A549 (cell line): ENCODE results near the gene HDC. TPM values are rescaled to one million over a fixed set of nuclear protein-coding genes. Genes with fewer than 3 reads are reported as not detected.
A peak's percentile ranks its signal among the peaks of the same experiment; 100 is the strongest.

Experiments
- ATAC-seq, 2 experiments: fragments of 200-7000 bp in 1 of 2; fragments of >200 bp in 1 of 2; cut with Nextera tagmentation in 1 of 2; cut with Tn5 transposase in 1 of 2; 3 replicates each; pipeline versions ENCODE4 v1.8.0 to v1.9.1; 2018 to 2020; ENCODE audit warnings: mild to moderate bottlenecking in 1 of 2, moderate library complexity in 1 of 2
- CTCF ChIA-PET: fragments of 300-600 bp; sonication (Branson Sonifier 250); formaldehyde crosslinking; extraction: SDS; loops from one replicate; lab custom pipeline; 2021; ENCODE audit warnings: antibody characterized with exemption, inconsistent platforms; lab: Yijun Ruan, JAX
- POLR2A ChIA-PET: fragments of 350-600 bp; formaldehyde crosslinking; extraction: SDS; loops from one replicate; lab custom pipeline; 2021; ENCODE audit warnings: antibody characterized with exemption, inconsistent platforms; lab: Yijun Ruan, JAX
- DNase-seq, 2 experiments: peaks; one replicate each; pipeline versions ENCODE4 v3.0.0 to v3.0.0-alpha.2; 2011 to 2016; ENCODE audit warnings: low read depth in 1 of 2, low spot score in 1 of 2
- FAIRE-seq: peaks from 2 replicates; lab custom pipeline; 2011; peaks lifted over from hg19 to GRCh38; lab: Jason Lieb, UNC
- H3K27ac ChIP-seq, 2 experiments: fragments of >200 bp; sonication (Bioruptor Twin); formaldehyde crosslinking; 3 replicates each; pipeline ENCODE4 v1.5.1; 2016 to 2017
- H3K4me1 ChIP-seq: fragments of >200 bp; sonication (Bioruptor Twin); formaldehyde crosslinking; 3 replicates; pipeline ENCODE4 v1.6.1; 2016
- H3K4me2 ChIP-seq: fragments of >200 bp; sonication (Bioruptor Twin); formaldehyde crosslinking; 3 replicates; pipeline ENCODE4 v1.6.1; 2016
- H3K4me3 ChIP-seq: fragments of >200 bp; sonication (Bioruptor Twin); formaldehyde crosslinking; 3 replicates; pipeline ENCODE4 v1.5.1; 2016
- H3K9me3 ChIP-seq: fragments of >200 bp; sonication (Bioruptor Twin); formaldehyde crosslinking; 3 replicates; pipeline ENCODE4 v1.6.1; 2016
- ATOH8 ChIP-seq: fragments of 250-450 bp; sonication (Bioruptor Pico); IDR thresholded peaks from 2 replicates; pipeline ENCODE4 v1.5.0; 2020; ENCODE audit warnings: low read depth, mild to moderate bottlenecking, moderate library complexity
- BCL3 ChIP-seq: fragments of >200 bp; sonication (Bioruptor Twin); formaldehyde crosslinking; IDR thresholded peaks from 3 replicates; pipeline ENCODE4 v1.6.1; 2016
- CBX8 ChIP-seq: fragments of 200-600 bp; sonication (generic); IDR thresholded peaks from 2 replicates; pipeline ENCODE4 v1.6.1; 2016
- CEBPB ChIP-seq, 2 experiments: fragments of >200 bp in 1 of 2; sonication (Bioruptor Twin) in 1 of 2; formaldehyde crosslinking in 1 of 2; IDR thresholded peaks; 2 replicates each; pipeline ENCODE4 v1.6.1; 2012 to 2016
- CHD4 ChIP-seq: fragments of 200-600 bp; sonication (generic); IDR thresholded peaks from 2 replicates; pipeline ENCODE4 v1.6.1; 2016; ENCODE audit warnings: antibody characterized with exemption, mild to moderate bottlenecking, borderline replicate concordance
- EP300 ChIP-seq, 2 experiments: fragments of >200 bp; sonication (Bioruptor Twin); formaldehyde crosslinking; IDR thresholded peaks; 2 replicates in 1 of 2; 3 replicates in 1 of 2; pipeline ENCODE4 v1.6.1; 2016 to 2017
- FOSL2 ChIP-seq, 2 experiments: fragments of 450-650 bp in 1 of 2; fragments of >200 bp in 1 of 2; sonication (Bioruptor Twin) in 1 of 2; formaldehyde crosslinking; IDR thresholded peaks; 2 replicates each; pipeline versions ENCODE4 v1.5.0 to v1.6.1; 2016 to 2020; ENCODE audit warnings: mild to moderate bottlenecking in 1 of 2, moderate library complexity in 1 of 2
- GATA3 ChIP-seq: IDR thresholded peaks from 2 replicates; pipeline ENCODE4 v1.6.1; 2012; ENCODE audit warnings: borderline replicate concordance
- MAFK ChIP-seq: fragments of 450-650 bp; IDR thresholded peaks from 2 replicates; pipeline ENCODE4 v1.6.1; 2014; ENCODE audit not compliant: partially characterized antibody
- MAX ChIP-seq: IDR thresholded peaks from 2 replicates; pipeline ENCODE4 v1.6.1; 2012
- NPAS2 ChIP-seq: fragments of 250-450 bp; sonication (Bioruptor Pico); IDR thresholded peaks from 2 replicates; pipeline ENCODE4 v1.8.0; 2022; ENCODE audit warnings: mild to moderate bottlenecking, moderate library complexity, borderline replicate concordance
- NR3C1 ChIP-seq: fragments of >200 bp; sonication (Bioruptor Twin); formaldehyde crosslinking; IDR thresholded peaks from 3 replicates; pipeline ENCODE4 v1.6.1; 2017
- POLR2A ChIP-seq: IDR thresholded peaks from 2 replicates; pipeline ENCODE4 v1.6.1; 2012; ENCODE audit warnings: mild to moderate bottlenecking, low read length
- RFX5 ChIP-seq: fragments of 450-650 bp; IDR thresholded peaks from 2 replicates; pipeline ENCODE4 v1.7.1; 2014; ENCODE audit warnings: antibody characterized with exemption, mild to moderate bottlenecking, moderate library complexity
- SMC3 ChIP-seq: fragments of >200 bp; sonication (Bioruptor Twin); formaldehyde crosslinking; IDR thresholded peaks from 3 replicates; pipeline ENCODE4 v1.6.1; 2018; ENCODE audit warnings: inconsistent platforms
- ZC3H11A ChIP-seq: fragments of 450-650 bp; IDR thresholded peaks from 2 replicates; pipeline ENCODE4 v1.6.1; 2014; ENCODE audit warnings: antibody characterized with exemption, mild to moderate bottlenecking
- ZFP36 ChIP-seq: fragments of 450-650 bp; IDR thresholded peaks from 2 replicates; pipeline ENCODE4 v1.6.1; 2014; ENCODE audit warnings: borderline replicate concordance; ENCODE audit not compliant: partially characterized antibody
- ZSCAN20 ChIP-seq: fragments of 250-450 bp; sonication (Bioruptor Pico); IDR thresholded peaks from 2 replicates; pipeline ENCODE4 v1.8.0; 2022; ENCODE audit warnings: mild to moderate bottlenecking, moderate library complexity
- WGBS: methylation state at CpG from one replicate; pipeline ENCODE4 v1.1.6; 2017; ENCODE audit errors: missing lambda C conversion rate; 5-methylcytosine and 5-hydroxymethylcytosine counted together
- polyA plus RNA-seq, 4 experiments: library from polyadenylated mRNA; depleted of rRNA in 3 of 4; stranded (reverse); fragments of >200 nt; fragmentation: RNase III in 1 of 4; extraction: RNeasy Plus Mini Kit Qiagen cat#74134 plus additional on column Dnase treatment in 1 of 4; gene quantifications; 2 replicates in 3 of 4; 3 replicates in 1 of 4; pipeline ENCODE4 v1.2.3, GENCODE V29; 2011 to 2017
- TF ChIP-seq, protein P1 (sequence below): fragments of >200 bp; sonication (Bioruptor Twin); formaldehyde crosslinking; IDR thresholded peaks from 2 replicates; pipeline ENCODE4 v1.6.1; 2016

The HDC gene
- polyA plus RNA-seq, 2 of the 4 experiments (the other 2 are of a cell fraction): 0.09 to 0.13 TPM

DNA sequence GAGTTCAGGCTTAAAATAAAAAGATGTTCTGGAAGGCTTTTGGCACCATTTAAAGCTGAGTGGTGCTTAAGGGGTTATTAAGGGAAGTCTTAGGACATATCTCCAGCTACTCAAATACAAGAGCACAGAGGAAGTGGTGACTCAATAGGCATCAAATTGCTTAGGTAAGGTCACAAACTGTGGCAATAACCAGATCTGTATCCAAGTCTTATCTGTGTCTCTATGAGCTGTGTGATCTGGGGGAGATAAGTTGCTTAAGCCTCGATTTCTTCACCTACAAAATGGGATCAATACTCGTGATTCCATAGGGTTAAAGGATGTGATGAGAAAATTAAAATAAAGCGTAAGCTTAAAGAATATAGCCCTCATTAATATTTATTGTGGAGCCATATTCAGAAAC lies 7.6 kb downstream of the HDC start:
- Histone ChIP-seq H3K4me1 (peaks cover 35% of the 10 kb centered on the region), H3K4me3 (no peak overlapping the region), H3K4me2 (peak overlapping the region; percentile 52), H3K9me3 (no peaks in the 10 kb centered on the region), H3K27ac (peak overlapping the region in 1 of 2 experiments; percentile 22; a peak in 4 of 6 replicates)
- DNase-seq (peak in 1 of 2 experiments; percentile 60), FAIRE-seq (no peak), ATAC-seq (peak in 1 of 2 experiments; percentile 30; a peak in 2 of 6 replicates)
- WGBS: 69% methylated on average over 3 of the region's 3 CpGs
- TF ChIP-seq BCL3 (no peak), EP300 (IDR thresholded peaks at IDR 0.05) (0 out of 5 replicates have a peak, but pooled peaks of 1 of the 2 experiments have one; percentile 25), CHD4 (no peak)
- ChIA-PET POLR2A (interaction anchor here (0.5 kb wide), 1 partner anchor 35 kb away, joined by 3 read pairs; no protein-coding TSS in a partner anchor), CTCF (interaction anchor here (0.8 to 2.1 kb wide), 4 partner anchors 10 to 112 kb away, joined by 3 to 10 read pairs (median 4); no protein-coding TSS in a partner anchor)

GRCh38 chr15:50257332-50257731 lies 8.2 kb downstream of the HDC start:
- H3K27ac ChIP-seq: peak overlapping the region; percentile 22 to 44; a peak in 4 of 6 replicates
- DNase-seq: no peak
- H3K9me3 ChIP-seq: no peaks in the 10 kb centered on the region
- 80% methylated on average over 8 of the region's 8 CpGs for WGBS
- peaks cover 35% of the 10 kb centered on the region for H3K4me1 ChIP-seq
- POLR2A ChIA-PET: no interaction called here
- no peak for FAIRE-seq
- no peak for TF ChIP-seq CBX8
- no peak for TF ChIP-seq NPAS2
- no peak for TF ChIP-seq NR3C1
- no peak for TF ChIP-seq RFX5
- TF ChIP-seq SMC3: no peak
- TF ChIP-seq ZSCAN20 (CRISPR knock-in tag): no peak
- TF ChIP-seq ZFP36: no peak
- no peak for TF ChIP-seq POLR2A
- TF ChIP-seq EP300 (IDR thresholded peaks at IDR 0.05): no peak
- TF ChIP-seq ZC3H11A: no peak
- peak overlapping the region; percentile 52; the same call in 2 of the 3 replicates for H3K4me2 ChIP-seq
- no peak overlapping the region for H3K4me3 ChIP-seq
- ATAC-seq: no peak
- CTCF ChIA-PET: interaction anchor here (0.6 to 2.1 kb wide), 6 partner anchors 9 to 1895 kb away, joined by 3 to 10 read pairs (median 4); no protein-coding TSS in a partner anchor

DNA sequence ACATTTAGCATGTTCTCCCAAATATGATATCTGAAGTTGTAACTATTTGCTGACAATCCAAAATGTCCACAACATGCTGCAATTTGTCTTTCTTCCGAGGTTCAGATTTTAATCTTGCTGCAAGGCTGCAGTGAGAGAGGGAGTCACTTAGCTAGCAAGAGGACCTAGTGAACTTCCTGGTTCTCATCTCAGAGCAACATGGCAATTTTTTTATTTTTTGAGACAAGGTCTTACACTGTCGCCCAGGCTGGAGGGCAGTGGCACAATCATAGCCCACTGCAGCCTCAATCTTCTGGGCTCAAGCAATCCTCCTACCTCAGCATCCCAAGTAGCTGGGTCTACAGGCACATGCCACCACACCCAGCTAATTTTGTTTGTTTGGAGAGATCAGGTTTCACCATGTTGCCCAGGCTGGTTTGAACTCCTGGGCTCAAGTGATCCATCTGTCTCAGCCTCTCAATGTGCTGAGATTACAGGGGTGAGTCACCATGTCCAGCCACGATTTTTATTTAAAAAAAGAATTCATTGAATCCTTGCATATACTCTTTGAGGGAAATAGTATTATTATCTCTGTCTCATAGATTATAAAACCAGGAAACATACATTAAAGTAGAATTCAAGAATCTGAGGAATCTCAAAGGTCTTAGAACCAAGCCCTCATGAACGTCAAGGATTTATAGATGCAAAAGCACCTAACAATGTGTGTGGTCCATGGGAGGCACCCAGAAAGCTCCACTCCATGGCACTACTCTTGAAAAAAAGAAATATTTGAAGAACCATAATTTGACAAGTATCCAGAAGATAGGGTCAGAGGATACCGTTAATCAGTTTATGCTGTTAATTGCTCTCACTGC lies 9.1 kb downstream of the HDC start:
- ChIA-PET POLR2A (no interaction called here), CTCF (interaction anchor here (0.9 to 2.1 kb wide), 5 partner anchors 12 to 111 kb away, joined by 3 to 10 read pairs (median 4); no protein-coding TSS in a partner anchor)
- peak overlapping the region; percentile 52 for H3K4me2 ChIP-seq
- TF ChIP-seq FOSL2 (IDR thresholded peaks at IDR 0.05) (peak; percentile 30; the same call in 1 of the 2 replicates), FOSL2 (CRISPR knock-in tag; IDR thresholded peaks at IDR 0.05) (peak; percentile 86), CEBPB (IDR thresholded peaks at IDR 0.05) (0 out of 4 replicates have a peak, but pooled peaks of 1 of the 2 experiments have one; percentile 2), MAFK (peak; percentile 80), ATOH8 (CRISPR knock-in tag) (no peak), GATA3 (peak; percentile 73; the same call in 1 of the 2 replicates), EP300 (IDR thresholded peaks at IDR 0.05) (peak in 1 of 2 experiments; percentile 28; a peak in 1 of 5 replicates), MAX (peak; percentile 68)
- TF ChIP-seq, protein P1, sequence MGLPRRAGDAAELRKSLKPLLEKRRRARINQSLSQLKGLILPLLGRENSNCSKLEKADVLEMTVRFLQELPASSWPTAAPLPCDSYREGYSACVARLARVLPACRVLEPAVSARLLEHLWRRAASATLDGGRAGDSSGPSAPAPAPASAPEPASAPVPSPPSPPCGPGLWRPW: no peak
- peak in 1 of 2 experiments; percentile 84 for DNase-seq
- WGBS: 42% methylated on average over 5 of the region's 5 CpGs
- H3K9me3 ChIP-seq: no peaks in the 10 kb centered on the region
- H3K4me1 ChIP-seq: peaks cover 35% of the 10 kb centered on the region
- H3K4me3 ChIP-seq: no peak overlapping the region
- peak in 1 of 2 experiments; percentile 85; a peak in 3 of 6 replicates for ATAC-seq
- peak overlapping the region; percentile 44 to 67; a peak in 4 of 6 replicates for H3K27ac ChIP-seq
- FAIRE-seq: no peak
